Glutamatergic neuron (in vitro differentiated cells): ENCODE results near the gene HELZ2. TPM values are rescaled to one million over a fixed set of nuclear protein-coding genes. Genes with fewer than 3 reads are reported as not detected.
A peak's percentile ranks its signal among the peaks of the same experiment; 100 is the strongest.

Experiments used
- DNase-seq: peaks from one replicate; pipeline ENCODE4 v3.0.0; 2022
- H3K27ac Mint-ChIP-seq: one replicate; pipeline ENCODE4 v1.8.0; 2020; ENCODE audit warnings: mild to moderate bottlenecking, mixed read lengths, inconsistent platforms; ENCODE audit not compliant: unreplicated experiment
- H3K27me3 Mint-ChIP-seq: one replicate; pipeline ENCODE4 v1.8.0; 2020; ENCODE audit warnings: mild to moderate bottlenecking, moderate library complexity, mixed read lengths, inconsistent platforms; ENCODE audit not compliant: unreplicated experiment
- H3K36me3 Mint-ChIP-seq: one replicate; pipeline ENCODE4 v1.8.0; 2020; ENCODE audit warnings: mild to moderate bottlenecking, mixed read lengths, inconsistent platforms; ENCODE audit not compliant: unreplicated experiment
- H3K4me1 Mint-ChIP-seq: one replicate; pipeline ENCODE4 v1.8.0; 2020; ENCODE audit warnings: mild to moderate bottlenecking, low read depth, mixed read lengths, inconsistent platforms; ENCODE audit not compliant: unreplicated experiment
- H3K4me3 Mint-ChIP-seq: one replicate; pipeline ENCODE4 v1.8.0; 2020; ENCODE audit warnings: mild to moderate bottlenecking, mixed read lengths, inconsistent platforms; ENCODE audit not compliant: unreplicated experiment
- H3K9me3 Mint-ChIP-seq: one replicate; pipeline ENCODE4 v1.8.0; 2020; ENCODE audit warnings: mild to moderate bottlenecking, moderate library complexity, mixed read lengths, inconsistent platforms; ENCODE audit not compliant: unreplicated experiment
- long read RNA-seq: library from polyadenylated mRNA; unstranded; transcript quantifications from one replicate; pipeline ENCODE4 v2.0.0, GENCODE V29; 2020; ENCODE audit not compliant: unreplicated experiment
- total RNA-seq: library from RNA; stranded (reverse); fragmentation: NEBNext Ultra II Directional; extraction: Animal tissue kit (Norgen Biotek cat#: 25700); gene quantifications from one replicate; pipeline ENCODE4 v1.2.1, GENCODE V29; 2021; ENCODE audit not compliant: unreplicated experiment
- TF ChIP-seq, protein P1 (sequence below): fragments of 200-600 bp; sonication (generic); IDR thresholded peaks from one replicate; pipeline ENCODE4 v1.5.0; 2021; ENCODE audit not compliant: partially characterized antibody, unreplicated experiment

Gene HELZ2, protein sequence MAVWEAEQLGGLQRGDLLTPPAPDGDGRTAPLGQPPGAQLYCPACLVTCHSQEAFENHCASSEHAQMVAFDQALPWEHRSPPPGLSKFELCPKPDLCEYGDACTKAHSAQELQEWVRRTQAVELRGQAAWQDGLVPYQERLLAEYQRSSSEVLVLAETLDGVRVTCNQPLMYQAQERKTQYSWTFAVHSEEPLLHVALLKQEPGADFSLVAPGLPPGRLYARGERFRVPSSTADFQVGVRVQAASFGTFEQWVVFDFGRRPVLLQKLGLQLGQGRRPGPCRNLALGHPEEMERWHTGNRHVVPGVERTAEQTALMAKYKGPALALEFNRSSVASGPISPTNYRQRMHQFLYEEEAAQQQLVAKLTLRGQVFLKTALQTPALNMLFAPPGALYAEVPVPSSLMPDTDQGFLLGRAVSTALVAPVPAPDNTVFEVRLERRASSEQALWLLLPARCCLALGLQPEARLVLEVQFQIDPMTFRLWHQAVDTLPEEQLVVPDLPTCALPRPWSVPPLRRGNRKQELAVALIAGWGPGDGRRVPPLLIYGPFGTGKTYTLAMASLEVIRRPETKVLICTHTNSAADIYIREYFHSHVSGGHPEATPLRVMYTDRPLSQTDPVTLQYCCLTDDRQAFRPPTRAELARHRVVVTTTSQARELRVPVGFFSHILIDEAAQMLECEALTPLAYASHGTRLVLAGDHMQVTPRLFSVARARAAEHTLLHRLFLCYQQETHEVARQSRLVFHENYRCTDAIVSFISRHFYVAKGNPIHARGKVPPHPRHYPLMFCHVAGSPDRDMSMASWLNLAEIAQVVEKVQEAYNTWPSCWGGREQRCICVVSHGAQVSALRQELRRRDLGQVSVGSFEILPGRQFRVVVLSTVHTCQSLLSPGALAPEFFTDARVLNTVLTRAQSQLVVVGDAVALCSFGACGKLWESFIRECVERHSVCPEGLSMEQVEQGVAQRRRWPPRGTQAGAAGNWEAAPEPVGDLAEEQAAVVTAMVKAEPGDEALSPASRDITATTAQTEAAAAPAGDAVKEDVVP (N-terminal part only)
- 87.7 TPM for total RNA-seq
- long read RNA-seq, partial matches to known transcripts = 1 of 1 reads
- long read RNA-seq, other reads (novel, unspliced or antisense) = 0 of 1 reads

DNA sequence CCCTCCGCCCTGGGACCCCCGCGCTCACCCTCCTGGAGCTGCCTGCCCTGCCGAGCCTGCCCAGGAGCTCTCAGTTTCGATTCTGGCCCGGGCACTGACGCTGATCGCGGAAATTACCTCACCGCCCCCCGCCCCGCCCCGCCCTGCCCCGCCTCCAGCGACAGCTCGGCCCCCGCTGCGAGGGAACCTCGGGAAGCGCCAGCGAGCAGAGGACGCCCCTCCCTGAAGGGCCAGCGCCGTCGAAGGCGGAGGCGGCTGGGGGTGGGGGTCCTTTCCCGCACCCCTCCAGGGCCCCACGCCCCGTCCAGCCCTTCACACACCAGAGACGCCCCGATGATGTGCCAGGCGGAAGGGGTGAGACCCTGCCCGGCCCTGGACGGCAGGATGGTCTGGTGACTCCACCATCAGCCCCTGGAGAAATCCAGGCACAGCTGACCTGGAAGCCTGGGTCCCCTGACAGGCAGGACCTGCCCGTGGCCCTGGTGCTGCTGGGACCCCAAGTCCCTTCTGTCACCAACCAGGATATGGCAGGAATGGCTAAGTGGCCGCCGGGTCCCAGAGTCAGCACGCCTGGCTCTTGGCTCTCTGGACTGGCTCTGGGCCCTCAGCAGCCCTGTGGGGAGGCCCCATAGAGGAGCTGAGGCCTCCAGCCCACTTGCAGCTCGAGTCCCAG is at the start of gene HELZ2:
TSS of gene HELZ2 (minus strand) at position 84 of the 673 bp plus-strand sequence. CDS start 1,854 bp downstream, outside the sequence.
- no peak within 1 kb of the TSS for H3K27ac Mint-ChIP-seq
- H3K9me3 Mint-ChIP-seq = peaks cover 6% of the 10 kb centered on the region
- H3K27me3 Mint-ChIP-seq = peaks cover 1% of the 10 kb centered on the region
- TF ChIP-seq, protein P1, sequence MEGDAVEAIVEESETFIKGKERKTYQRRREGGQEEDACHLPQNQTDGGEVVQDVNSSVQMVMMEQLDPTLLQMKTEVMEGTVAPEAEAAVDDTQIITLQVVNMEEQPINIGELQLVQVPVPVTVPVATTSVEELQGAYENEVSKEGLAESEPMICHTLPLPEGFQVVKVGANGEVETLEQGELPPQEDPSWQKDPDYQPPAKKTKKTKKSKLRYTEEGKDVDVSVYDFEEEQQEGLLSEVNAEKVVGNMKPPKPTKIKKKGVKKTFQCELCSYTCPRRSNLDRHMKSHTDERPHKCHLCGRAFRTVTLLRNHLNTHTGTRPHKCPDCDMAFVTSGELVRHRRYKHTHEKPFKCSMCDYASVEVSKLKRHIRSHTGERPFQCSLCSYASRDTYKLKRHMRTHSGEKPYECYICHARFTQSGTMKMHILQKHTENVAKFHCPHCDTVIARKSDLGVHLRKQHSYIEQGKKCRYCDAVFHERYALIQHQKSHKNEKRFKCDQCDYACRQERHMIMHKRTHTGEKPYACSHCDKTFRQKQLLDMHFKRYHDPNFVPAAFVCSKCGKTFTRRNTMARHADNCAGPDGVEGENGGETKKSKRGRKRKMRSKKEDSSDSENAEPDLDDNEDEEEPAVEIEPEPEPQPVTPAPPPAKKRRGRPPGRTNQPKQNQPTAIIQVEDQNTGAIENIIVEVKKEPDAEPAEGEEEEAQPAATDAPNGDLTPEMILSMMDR = no peak
- DNase-seq = peak; percentile 74
- peaks cover 2% of the 10 kb centered on the region for H3K4me1 Mint-ChIP-seq
- H3K4me3 Mint-ChIP-seq = peak within 1 kb of the TSS; percentile 88
- no peaks in the 10 kb centered on the region for H3K36me3 Mint-ChIP-seq

DNA sequence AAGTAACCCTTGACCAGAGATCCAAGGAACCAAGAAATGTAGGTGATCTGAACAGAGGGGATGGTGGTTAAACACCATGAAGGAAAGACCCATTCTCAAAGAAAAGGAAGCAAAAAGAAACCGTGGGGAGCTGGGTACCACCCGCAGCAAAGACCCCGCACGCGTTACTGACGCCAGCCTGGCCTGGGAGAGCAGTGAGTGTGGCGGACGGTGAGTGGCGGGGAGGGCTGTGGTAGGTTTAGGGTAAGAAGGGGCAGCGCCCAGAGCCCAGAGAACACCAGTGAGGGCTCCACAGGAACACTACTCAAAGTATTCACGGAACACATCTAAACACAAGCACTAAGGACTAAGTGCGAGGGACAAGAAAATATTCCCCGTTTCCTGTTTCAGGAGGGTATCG is 48.7 kb upstream of the HELZ2 start:
- no peaks in the 10 kb centered on the region for H3K9me3 Mint-ChIP-seq
- H3K4me1 Mint-ChIP-seq = peaks cover 3% of the 10 kb centered on the region
- TF ChIP-seq, protein P1 = no peak
- H3K27ac Mint-ChIP-seq = no peak overlapping the region
- peaks cover 6% of the 10 kb centered on the region for H3K27me3 Mint-ChIP-seq
- H3K36me3 Mint-ChIP-seq = no peaks in the 10 kb centered on the region
- H3K4me3 Mint-ChIP-seq = no peak overlapping the region
- DNase-seq = peak; percentile 5

DNA sequence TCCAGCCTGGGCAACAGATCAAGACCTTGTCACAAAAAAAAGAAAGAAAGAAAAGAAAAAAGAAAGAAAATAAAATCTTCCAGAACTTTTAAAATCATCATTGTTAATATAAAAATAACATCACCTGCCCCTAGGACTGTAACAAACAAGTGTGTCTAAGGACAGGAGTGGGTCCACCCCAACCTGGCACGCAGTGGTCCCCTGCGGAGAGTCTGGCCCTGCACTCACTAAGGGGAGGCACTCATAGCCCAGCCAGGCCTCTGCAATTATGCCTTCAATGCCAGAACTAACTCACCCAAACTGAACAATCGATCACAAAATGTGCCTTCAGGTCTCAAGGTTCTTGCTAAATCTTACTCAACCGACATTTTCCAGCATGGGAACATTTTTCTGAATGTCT is 48.1 kb upstream of the HELZ2 start:
- Mint-ChIP-seq H3K27me3 (peaks cover 6% of the 10 kb centered on the region), H3K27ac (no peak overlapping the region)
- TF ChIP-seq, protein P1 = no peak

DNA sequence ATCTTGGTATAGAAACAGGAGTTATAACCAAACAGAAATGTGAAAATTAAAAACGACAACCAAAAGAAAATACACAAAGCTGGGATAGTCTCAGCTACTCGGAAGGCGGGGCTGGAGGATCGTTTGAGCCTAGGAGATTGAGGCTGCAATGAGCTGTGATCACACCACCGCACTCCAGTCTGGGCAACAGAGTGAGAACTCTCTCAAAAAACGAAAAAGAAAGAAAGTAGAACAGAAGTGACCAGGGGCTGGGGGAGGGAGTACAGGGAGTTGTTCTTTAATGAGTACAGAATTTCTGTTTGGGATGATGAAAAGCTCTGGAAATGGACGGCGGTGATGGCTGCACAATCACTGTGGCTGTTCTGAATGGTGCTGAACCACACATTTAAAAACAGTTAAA is 47.0 kb upstream of the HELZ2 start:
- Mint-ChIP-seq H3K9me3 (no peaks in the 10 kb centered on the region), H3K4me1 (peaks cover 3% of the 10 kb centered on the region), H3K36me3 (no peaks in the 10 kb centered on the region), H3K27me3 (peaks cover 8% of the 10 kb centered on the region), H3K4me3 (no peak overlapping the region), H3K27ac (no peak overlapping the region)
- peak; percentile 2 for DNase-seq
- TF ChIP-seq, protein P1 = no peak

More for the DNA sequence above, 48.1 kb upstream of the HELZ2 start:
- H3K4me3 Mint-ChIP-seq = no peak overlapping the region
- peaks cover 3% of the 10 kb centered on the region for H3K4me1 Mint-ChIP-seq
- H3K9me3 Mint-ChIP-seq = no peaks in the 10 kb centered on the region
- no peaks in the 10 kb centered on the region for H3K36me3 Mint-ChIP-seq
- DNase-seq = no peak
